Osteocyte (in vitro differentiated cells): Measurements from ENCODE around the gene VEPH1. TPM values are rescaled to one million over a fixed set of nuclear protein-coding genes. Genes with fewer than 3 reads are reported as not detected.

ENCODE experiments used
- DNase-seq: peaks from one replicate; pipeline ENCODE4 v3.0.0; 2021; ENCODE audit warnings: mixed read lengths; ENCODE audit not compliant: unreplicated experiment; ENCODE audit errors: extremely low spot score
- H3K27ac Mint-ChIP-seq: one replicate; pipeline ENCODE4 v1.8.0; 2021; ENCODE audit warnings: mild to moderate bottlenecking, mixed read lengths; ENCODE audit not compliant: unreplicated experiment
- H3K27me3 Mint-ChIP-seq: one replicate; pipeline ENCODE4 v1.8.0; 2021; ENCODE audit warnings: mixed read lengths; ENCODE audit not compliant: unreplicated experiment
- H3K36me3 Mint-ChIP-seq: one replicate; pipeline ENCODE4 v1.8.0; 2021; ENCODE audit warnings: mixed read lengths; ENCODE audit not compliant: unreplicated experiment
- H3K4me1 Mint-ChIP-seq: one replicate; pipeline ENCODE4 v1.8.0; 2021; ENCODE audit warnings: mixed read lengths; ENCODE audit not compliant: unreplicated experiment
- H3K4me3 Mint-ChIP-seq: one replicate; pipeline ENCODE4 v1.8.0; 2021; ENCODE audit warnings: mild to moderate bottlenecking, moderate library complexity, mixed read lengths; ENCODE audit not compliant: unreplicated experiment
- H3K9me3 Mint-ChIP-seq: one replicate; pipeline ENCODE4 v1.8.0; 2021; ENCODE audit warnings: mixed read lengths; ENCODE audit not compliant: unreplicated experiment
- CTCF ChIP-seq: fragments of 200-600 bp; sonication (generic); IDR thresholded peaks from 2 replicates; pipeline ENCODE4 v1.5.0; 2021; ENCODE audit warnings: antibody characterized with exemption, mild to moderate bottlenecking, moderate library complexity
- long read RNA-seq: library from polyadenylated mRNA; unstranded; transcript quantifications from one replicate; pipeline ENCODE4 v2.0.0, GENCODE V29; 2021
- total RNA-seq: library from RNA; stranded (reverse); gene quantifications from 2 replicates; pipeline ENCODE4 v1.2.1, GENCODE V29; 2021

VEPH1 gene
- total RNA-seq: 0.21 and 0.46 TPM in 2 replicates
- long read RNA-seq, partial matches to known transcripts: 0 of 2 reads
- long read RNA-seq, other reads (novel, unspliced or antisense): 2 of 2 reads

GRCh38 chr3:157502916-157503595 is at the start of gene VEPH1:
Gene VEPH1 (minus strand): TSS chr3:157503416. CDS start chr3:157495349, 8,067 bp downstream.
- Mint-ChIP-seq H3K4me1 (peaks cover 18% of the 10 kb centered on the region), H3K36me3 (no peaks in the 10 kb centered on the region), H3K27me3 (no peaks in the 10 kb centered on the region), H3K4me3 (no peak within 1 kb of the TSS), H3K9me3 (no peaks in the 10 kb centered on the region), H3K27ac (no peak within 1 kb of the TSS)
- TF ChIP-seq CTCF: no peak
- DNase-seq: no peak

GRCh38 chr3:157551961-157552360 is 48.7 kb upstream of the VEPH1 start:
- no peaks in the 10 kb centered on the region for H3K4me1 Mint-ChIP-seq
- peaks cover 2% of the 10 kb centered on the region for H3K36me3 Mint-ChIP-seq
- no peak overlapping the region for H3K27ac Mint-ChIP-seq
- peaks cover 59% of the 10 kb centered on the region for H3K27me3 Mint-ChIP-seq
- no peak for TF ChIP-seq CTCF
- H3K9me3 Mint-ChIP-seq: peaks cover 22% of the 10 kb centered on the region
- no peak overlapping the region for H3K4me3 Mint-ChIP-seq
- no peak for DNase-seq

DNA sequence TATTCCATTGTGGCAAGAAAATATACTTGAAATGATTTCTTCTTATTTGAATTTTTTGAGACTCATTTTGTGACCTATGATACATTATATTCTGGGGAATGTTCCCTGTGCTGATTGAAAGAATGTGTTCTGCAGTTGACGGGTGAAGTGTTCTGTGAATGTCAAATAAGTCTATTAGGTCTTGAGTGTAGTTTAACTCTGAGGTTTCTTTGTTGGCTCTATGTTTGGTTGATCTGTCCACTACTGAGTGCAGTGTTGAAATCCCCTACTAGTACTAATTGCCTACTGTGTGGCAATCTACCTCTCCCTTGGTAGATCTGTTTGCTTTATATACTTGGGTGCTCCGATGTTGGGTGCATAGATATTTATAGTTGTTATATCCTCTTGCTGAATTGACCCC is 46.3 kb upstream of the VEPH1 start:
- peaks cover 17% of the 10 kb centered on the region for H3K9me3 Mint-ChIP-seq
- H3K27me3 Mint-ChIP-seq: peaks cover 45% of the 10 kb centered on the region
- no peak overlapping the region for H3K4me3 Mint-ChIP-seq
- no peak for TF ChIP-seq CTCF
- no peak overlapping the region for H3K27ac Mint-ChIP-seq
- no peaks in the 10 kb centered on the region for H3K4me1 Mint-ChIP-seq
- H3K36me3 Mint-ChIP-seq: no peaks in the 10 kb centered on the region
- DNase-seq: no peak

- Mint-ChIP-seq H3K27me3 (peaks cover 39% of the 10 kb centered on the region), H3K4me3 (no peak overlapping the region), H3K36me3 (peaks cover 2% of the 10 kb centered on the region), H3K4me1 (peaks cover 7% of the 10 kb centered on the region), H3K9me3 (peaks cover 4% of the 10 kb centered on the region), H3K27ac (no peak overlapping the region)
- no peak for DNase-seq
- no peak for TF ChIP-seq CTCF
Measured at GRCh38 chr3:157544501-157545130, 41.4 kb upstream of the VEPH1 start.

DNA sequence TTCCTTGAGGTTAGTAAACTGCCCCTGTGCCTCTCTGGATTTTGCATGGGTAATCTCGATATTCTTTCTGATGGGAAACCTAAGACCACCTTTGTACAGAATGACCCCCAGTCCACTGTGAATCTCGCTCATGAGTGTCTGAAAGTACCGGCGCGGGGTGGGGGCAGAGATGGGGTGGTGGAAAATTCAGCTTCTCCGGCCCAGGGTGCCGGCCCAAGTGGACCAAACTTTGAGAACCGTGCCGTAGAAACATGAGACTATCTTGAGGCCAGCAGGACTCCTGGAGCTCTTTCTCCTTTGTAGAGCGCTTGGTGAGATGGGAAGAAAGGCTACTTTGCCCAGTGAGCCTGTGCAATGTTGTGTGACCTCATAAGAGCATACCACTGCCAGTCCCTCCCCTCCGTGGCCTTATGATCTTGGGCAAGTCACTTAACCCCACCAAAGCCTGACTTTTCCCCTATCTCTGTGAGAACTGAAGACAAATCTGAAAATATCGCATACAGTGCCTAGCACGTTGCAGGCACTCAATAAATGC is 40.4 kb upstream of the VEPH1 start:
- Mint-ChIP-seq H3K27ac (no peak overlapping the region), H3K4me1 (peaks cover 7% of the 10 kb centered on the region), H3K36me3 (peaks cover 2% of the 10 kb centered on the region), H3K9me3 (peaks cover 4% of the 10 kb centered on the region), H3K4me3 (peak overlapping the region; percentile 68), H3K27me3 (peaks cover 35% of the 10 kb centered on the region)
- DNase-seq: no peak
- no peak for TF ChIP-seq CTCF
